Activated gamma-delta T cell treated with anti-CD3 and anti-CD28 coated beads, Interleukin-2, amount 50 U/mL, for 16 hours (primary cell): ENCODE data around the gene SRRM5.
A peak's percentile ranks its signal among the peaks of the same experiment; 100 is the strongest.
"Not testable (repeated sequence)": the region's sequence is repeated elsewhere in the genome, so short reads cannot be mapped to it uniquely, and the experiment has no call there.

Source experiments
- DNase-seq: peaks from one replicate; pipeline ENCODE4 v3.0.0-alpha.2; 2020; ENCODE audit warnings: low read depth

SRRM5 gene

GRCh38 chr19:43591904-43592772 lies 19.8 kb upstream of the SRRM5 start:
- no peak for DNase-seq

DNA sequence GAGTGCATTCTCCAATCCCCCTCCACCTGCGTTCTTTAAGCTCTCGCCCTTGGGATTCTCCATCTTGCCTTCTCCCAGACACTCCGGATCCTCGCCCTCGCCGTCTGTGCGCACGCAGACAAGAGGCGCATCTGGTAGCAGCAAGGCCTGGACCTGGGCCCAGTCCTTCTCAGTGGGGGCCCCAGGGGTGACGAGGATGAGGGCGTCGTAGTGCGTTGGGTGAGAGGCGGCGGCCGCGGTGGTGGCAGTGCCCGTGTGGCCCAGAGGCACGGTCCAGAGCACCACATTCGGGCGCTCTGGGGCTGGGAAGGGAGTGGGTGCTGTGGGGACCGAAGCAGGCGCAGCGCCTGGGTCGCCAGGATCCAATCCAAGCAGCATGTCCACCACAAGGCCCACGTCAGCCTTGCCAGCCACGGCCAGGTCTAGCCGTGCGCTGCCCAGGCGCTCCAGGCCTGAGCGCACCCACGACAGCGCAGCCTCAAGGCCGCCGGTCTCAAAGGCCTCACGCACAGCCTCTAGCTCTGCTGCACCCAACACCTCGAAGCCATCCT lies 19.0 kb upstream of the SRRM5 start:
- DNase-seq, result no peak

DNA sequence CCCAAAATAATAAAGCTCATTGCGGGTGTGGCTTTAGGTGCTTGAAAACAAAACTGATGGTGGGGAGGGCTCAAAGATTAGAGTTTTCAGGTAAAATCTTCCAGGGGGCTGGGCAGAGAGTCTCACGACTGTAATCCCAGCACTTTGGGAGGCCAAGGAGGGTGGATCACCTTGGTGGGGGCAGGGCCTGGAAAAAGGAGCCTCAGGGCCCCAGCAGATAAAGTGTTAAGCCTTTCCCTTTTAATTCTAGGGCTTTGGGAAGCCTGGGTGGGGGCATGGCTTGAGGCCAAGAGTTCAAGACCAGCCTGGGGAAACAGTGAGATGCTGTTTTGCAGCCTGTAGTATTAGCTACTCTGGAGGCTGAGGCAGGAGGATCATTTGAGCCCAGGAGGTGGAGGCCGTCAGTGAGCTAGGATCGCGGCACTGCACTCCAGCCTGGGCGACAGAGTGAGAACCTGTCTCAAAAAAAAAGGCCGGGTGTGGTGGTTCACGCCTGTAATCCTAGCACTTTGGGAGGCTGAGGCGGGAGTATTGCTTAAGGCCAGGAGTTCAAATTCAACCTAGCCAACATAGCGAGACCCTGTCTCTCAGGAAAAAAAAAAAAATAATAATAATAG lies 17.7 kb upstream of the SRRM5 start:
- DNase-seq, result no peak

- DNase-seq, result peak; percentile 50
These were observed 16.9 kb upstream of the SRRM5 start for GRCh38 chr19:43594710-43595604.

GRCh38 chr19:43595605-43595998 lies 16.3 kb upstream of the SRRM5 start:
- DNase-seq, result no peak

- DNase-seq, result peak; percentile 100
These were observed 15.7 kb upstream of the SRRM5 start, which contains the start of the genes IRGQ and ZNF576 for GRCh38 chr19:43595999-43596841. Gene IRGQ, minus strand, starts transcription at chr19:43596134. Its CDS starts 796 bp downstream, at chr19:43595338. Gene ZNF576, plus strand, starts transcription at chr19:43596595. Its CDS starts 514 bp downstream, at chr19:43597109.

DNA sequence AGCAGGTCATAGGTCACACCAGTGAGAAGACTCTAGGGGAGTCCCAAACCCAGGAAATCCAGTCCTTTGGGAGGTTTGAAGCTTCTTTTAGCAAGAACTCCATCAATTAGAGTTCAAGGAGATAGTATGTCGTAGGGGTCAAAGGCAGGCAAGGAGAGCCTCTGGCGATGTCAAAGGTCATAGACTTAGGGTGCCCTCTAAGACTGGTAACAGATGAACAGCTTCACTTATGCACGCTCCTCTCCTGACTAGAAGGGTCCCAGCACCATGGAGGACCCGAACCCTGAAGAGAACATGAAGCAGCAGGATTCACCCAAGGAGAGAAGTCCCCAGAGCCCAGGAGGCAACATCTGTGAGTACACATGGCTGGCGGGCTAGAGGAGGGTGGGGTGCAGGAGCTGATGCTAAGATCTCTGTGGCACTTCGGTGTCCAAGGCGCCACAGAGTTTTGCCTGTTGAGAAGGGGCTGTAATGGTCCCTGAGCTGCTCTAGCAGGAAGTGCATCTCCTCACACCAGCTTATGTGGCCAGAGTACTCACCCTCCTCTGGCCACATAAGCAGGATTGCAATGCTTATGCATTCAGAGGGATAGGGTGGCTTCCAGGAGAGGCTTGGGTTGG lies 14.9 kb upstream of the SRRM5 start:
- DNase-seq, result no peak

GRCh38 chr19:43597876-43598275 lies 14.0 kb upstream of the SRRM5 start:
- no peak for DNase-seq

DNA sequence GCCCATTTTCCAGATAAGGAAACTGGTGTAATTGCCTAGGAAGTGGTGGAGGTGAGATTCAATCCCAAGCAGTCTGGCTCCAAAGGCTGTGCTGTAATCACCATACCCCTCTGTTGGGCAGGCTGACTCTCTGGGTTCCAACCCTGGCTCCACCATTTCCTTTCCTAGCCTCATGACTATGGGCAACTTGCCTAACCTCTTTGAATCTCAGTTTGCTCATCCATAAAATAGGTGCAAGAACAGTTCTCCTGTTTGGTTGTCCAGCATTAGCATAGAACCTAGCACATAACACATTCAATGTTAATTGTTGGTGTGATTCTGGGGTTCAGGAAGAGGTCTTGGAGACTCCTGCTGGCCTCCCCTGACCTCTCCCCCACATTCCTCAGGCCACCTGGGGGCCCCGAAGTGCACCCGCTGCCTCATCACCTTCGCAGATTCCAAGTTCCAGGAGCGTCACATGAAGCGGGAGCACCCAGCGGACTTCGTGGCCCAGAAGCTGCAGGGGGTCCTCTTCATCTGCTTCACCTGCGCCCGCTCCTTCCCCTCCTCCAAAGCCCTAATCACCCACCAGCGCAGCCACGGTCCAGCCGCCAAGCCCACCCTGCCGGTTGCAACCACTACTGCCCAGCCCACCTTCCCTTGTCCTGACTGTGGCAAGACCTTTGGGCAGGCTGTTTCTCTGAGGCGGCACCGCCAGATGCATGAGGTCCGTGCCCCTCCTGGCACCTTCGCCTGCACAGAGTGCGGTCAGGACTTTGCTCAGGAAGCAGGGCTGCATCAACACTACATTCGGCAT lies 13.2 kb upstream of the SRRM5 start:
- no peak for DNase-seq

DNA sequence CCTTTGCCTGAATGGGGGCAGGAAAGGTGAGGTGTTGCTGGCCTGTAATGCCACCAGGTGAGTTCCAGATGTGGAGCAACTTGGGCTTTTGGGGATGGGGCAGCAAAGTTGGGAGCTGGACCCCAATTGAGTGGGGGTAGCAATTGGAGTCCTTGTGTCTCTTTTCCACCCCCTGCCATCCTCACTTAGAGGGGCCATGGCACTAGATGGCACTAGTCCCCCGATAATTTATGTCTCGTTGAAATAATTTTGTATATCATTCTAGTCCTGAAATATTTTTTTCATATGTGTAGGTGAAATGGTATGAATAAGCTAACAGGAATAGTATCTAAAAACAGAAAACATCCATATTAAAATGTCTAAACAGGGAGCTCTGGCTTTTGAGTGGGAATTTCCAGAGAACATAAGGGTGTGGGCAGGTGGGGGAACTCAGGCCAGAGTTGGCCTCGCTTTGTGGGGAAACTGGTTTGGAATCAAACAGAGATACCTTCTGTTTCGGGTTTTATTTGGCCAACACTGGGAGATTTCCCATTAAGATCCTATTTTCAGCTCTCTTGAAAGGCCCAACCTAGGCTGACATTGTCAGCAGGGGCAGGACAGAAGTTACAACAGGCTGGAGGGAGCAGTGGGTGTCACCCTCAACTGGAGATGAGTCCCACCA lies 12.1 kb upstream of the SRRM5 start:
- no peak for DNase-seq

GRCh38 chr19:43600326-43600725 lies 11.6 kb upstream of the SRRM5 start:
- DNase-seq, result not testable (repeated sequence)

- no peak for DNase-seq
These were observed 5.9 kb upstream of the SRRM5 start for GRCh38 chr19:43605875-43606568.

- no peak for DNase-seq
These were observed 5.2 kb upstream of the SRRM5 start for GRCh38 chr19:43606569-43607229.

DNA sequence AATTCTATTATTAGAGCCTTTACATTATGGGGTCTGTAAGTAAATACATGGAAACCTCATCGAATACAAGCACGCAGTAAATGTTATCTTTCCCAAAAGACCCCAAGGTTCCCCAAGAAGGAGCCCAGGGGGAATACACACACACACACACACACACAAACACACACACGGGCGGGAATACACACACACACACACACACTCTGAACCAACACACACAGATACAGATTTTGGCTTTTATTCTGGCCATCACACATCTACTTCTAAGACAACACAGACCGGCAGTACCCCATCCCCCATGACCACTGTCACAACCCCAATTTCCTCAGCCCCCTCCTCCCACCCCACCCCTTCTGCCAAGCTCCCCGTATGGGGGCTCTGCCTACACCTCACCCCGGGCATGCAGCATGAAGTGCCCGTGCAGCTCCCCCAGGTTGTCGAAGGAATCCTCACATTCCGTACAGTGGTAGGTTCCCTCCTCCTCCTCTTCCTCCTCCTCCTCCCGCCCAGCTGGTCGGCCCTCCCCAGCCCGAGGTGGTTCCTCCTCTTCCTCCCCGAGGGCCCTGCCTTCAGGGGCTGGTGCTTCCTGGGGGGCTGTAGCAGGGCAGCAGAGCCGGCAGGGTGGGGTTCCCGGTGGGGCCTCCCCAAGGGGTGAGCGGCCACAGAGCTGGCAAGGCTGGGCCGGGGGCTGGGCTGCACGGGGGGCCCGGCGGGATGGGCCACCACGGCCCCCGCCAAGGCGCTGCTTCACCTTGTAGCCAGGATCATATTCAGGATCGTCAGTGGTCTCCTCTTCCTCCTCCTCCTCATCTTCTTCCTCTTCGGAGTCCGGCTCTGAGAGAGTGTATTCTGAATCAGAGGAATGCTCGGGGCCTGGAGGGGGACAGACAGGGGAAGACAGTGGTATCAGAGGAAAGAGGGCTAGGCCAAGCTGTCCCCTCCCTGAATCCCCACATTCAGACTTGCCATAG lies 4.4 kb upstream of the SRRM5 start:
- DNase-seq, result no peak

GRCh38 chr19:43609872-43610271 lies 2.0 kb upstream of the SRRM5 start:
- DNase-seq, result no peak

GRCh38 chr19:43610493-43610892 lies 1.4 kb upstream of the SRRM5 start:
- DNase-seq, result no peak

- no peak for DNase-seq
These were observed 486 bp downstream of the SRRM5 start for GRCh38 chr19:43612374-43612773.
